Gastroesophageal sphincter (tissue), 2 donors: ENCODE measurements around the gene ZNF484.

Experiments used
- POLR2A ChIP-seq, 2 donors: fragments of 450-650 bp; IDR thresholded peaks; one replicate each; pipeline ENCODE4 v1.6.1; 2017; ENCODE audit warnings: antibody characterized with exemption in 2 of 2, mild to moderate bottlenecking in 2 of 2, moderate library complexity in 1 of 2
- POLR2AphosphoS5 ChIP-seq: sonication (generic); formaldehyde crosslinking; IDR thresholded peaks from one replicate; pipeline ENCODE4 v1.6.1; 2017; ENCODE audit warnings: antibody characterized with exemption

DNA sequence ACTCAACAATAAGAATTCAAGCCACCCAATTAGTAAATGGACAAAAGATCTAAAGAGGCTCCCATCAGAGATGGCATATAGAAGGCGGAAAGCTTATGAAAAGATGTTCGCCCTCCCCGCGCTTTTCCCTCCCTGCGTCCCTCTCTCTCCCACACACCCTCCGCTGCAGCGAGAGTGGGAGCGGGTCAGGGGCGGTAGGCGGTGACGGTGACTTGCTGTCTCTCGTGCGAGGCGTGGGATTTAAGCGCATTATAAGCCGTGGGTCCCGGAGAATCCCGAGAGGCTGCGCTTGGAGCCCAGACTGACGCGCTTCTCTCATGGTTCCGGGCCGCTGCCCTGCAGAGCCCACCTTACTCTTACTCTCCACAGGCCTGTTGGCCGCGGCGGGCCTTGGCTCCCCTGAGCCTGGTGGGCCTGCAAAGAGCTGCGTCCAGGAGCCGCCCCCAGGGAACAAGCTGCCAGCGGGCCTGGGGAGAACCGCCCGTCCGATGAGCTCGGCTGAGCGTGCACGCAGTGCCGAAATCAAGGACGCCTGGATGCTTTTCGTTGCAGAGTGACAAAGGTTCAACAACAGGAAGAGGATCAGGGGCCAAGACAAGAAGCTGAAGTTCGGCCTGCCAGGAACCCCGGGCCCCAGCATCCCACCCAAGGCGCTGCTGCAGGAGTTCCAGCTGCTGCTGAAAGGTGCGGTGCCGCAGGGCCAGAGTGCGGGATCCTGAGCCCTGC is 70.6 kb downstream of the ZNF484 start:
- TF ChIP-seq POLR2A (IDR thresholded peaks at IDR 0.05) (no peak), POLR2AphosphoS5 (no peak)
